Naive thymus-derived CD8-positive, alpha-beta T cell (primary cell): Measurements from ENCODE around the gene E2F6. TPM values are rescaled to one million over a fixed set of nuclear protein-coding genes. Genes with fewer than 3 reads are reported as not detected.

Experiments
- ATAC-seq, 2 donors: fragments of 150-1000 bp; cut with Tn5 transposase in 1 of 2; sonication (Bioruptor Pico), chemical (Tn5 transposase) in 1 of 2; 1 replicate in 1 of 2; 2 replicates in 1 of 2; pipeline ENCODE4 v1.10.0; 2021; ENCODE audit warnings: mild to moderate bottlenecking in 2 of 2, moderate library complexity in 2 of 2
- POLR2A ChIA-PET: fragments of 350-600 bp; sonication (Branson Sonifier 250); formaldehyde crosslinking; loops from one replicate; lab custom pipeline; 2021; ENCODE audit warnings: antibody characterized with exemption; lab: Charles Lee
- DNase-seq, 10 donors: peaks; one replicate each; pipeline versions ENCODE4 v3.0.0 to v3.0.0-alpha.2; 2020 to 2022
- H3K27ac Mint-ChIP-seq, 10 donors: one replicate each; pipeline ENCODE4 v1.8.0; 2020 to 2022; ENCODE audit warnings: mild to moderate bottlenecking in 10 of 10, mixed read lengths in 10 of 10, moderate library complexity in 4 of 10, inconsistent platforms in 1 of 10
- H3K27me3 Mint-ChIP-seq, 5 donors: one replicate each; pipeline ENCODE4 v1.8.0; 2021 to 2022; ENCODE audit warnings: mixed read lengths in 5 of 5
- H3K36me3 Mint-ChIP-seq, 3 donors: one replicate each; pipeline ENCODE4 v1.8.0; 2020 to 2022; ENCODE audit warnings: mixed read lengths in 3 of 3, mild to moderate bottlenecking in 2 of 3, inconsistent platforms in 1 of 3
- H3K4me1 Mint-ChIP-seq, 4 donors: one replicate each; pipeline ENCODE4 v1.8.0; 2021 to 2022; ENCODE audit warnings: mixed read lengths in 4 of 4
- H3K4me3 Mint-ChIP-seq, 10 donors: one replicate each; pipeline ENCODE4 v1.8.0; 2020 to 2022; ENCODE audit warnings: mild to moderate bottlenecking in 10 of 10, mixed read lengths in 10 of 10, moderate library complexity in 6 of 10, inconsistent platforms in 1 of 10
- H3K9me3 Mint-ChIP-seq, 9 donors: one replicate each; pipeline ENCODE4 v1.8.0; 2020 to 2022; ENCODE audit warnings: mixed read lengths in 9 of 9, mild to moderate bottlenecking in 3 of 9, inconsistent platforms in 1 of 9, moderate library complexity in 1 of 9
- polyA plus RNA-seq, 3 donors: library from polyadenylated mRNA; unstranded; fragments of 300-500 nt; fragmentation: Illumina TruSeq; gene quantifications; one replicate each; pipeline ENCODE4 v1.2.3, GENCODE V29; 2021
- total RNA-seq, 8 experiments: library from RNA in 2 of 8; stranded (reverse) in 2 of 8; gene quantifications; one replicate each; pipeline ENCODE4 v1.2.3 and lab custom pipeline; 2021 to 2026

E2F6 gene
- total RNA-seq = 10 to 100 TPM; 13.4 to 14.3 TPM
- 1 to 10 TPM; 2.3 to 4.6 (median 3.2) TPM for polyA plus RNA-seq
- 5.9 to 49.7 (median 21.3) reads per million in 6 experiments for total RNA-seq (lab: John Stamatoyannopoulos, UW)

GRCh38 chr2:11465485-11466306 lies at the start of gene E2F6:
Gene E2F6, minus strand, starts transcription at chr2:11466161. Its CDS starts 282 bp downstream, at chr2:11465879.
- Mint-ChIP-seq H3K27ac (peak within 1 kb of the TSS; percentile 88 to 95 (median 91)), H3K9me3 (no peaks in the 10 kb centered on the region), H3K4me1 (peaks cover 16 to 41% (median 38%) of the 10 kb centered on the region in 4 donors), H3K27me3 (no peaks in the 10 kb centered on the region), H3K36me3 (peaks cover 0 to 4% (median 2%) of the 10 kb centered on the region in 3 donors), H3K4me3 (peak within 1 kb of the TSS; percentile 87 to 97 (median 94))
- POLR2A ChIA-PET = interaction anchor here (0.7 to 2.1 kb wide), 3 partner anchors 310 to 335 kb away, joined by 3 to 19 read pairs (median 5); partner anchors contain the start of gene SLC66A3
- ATAC-seq (peak; percentile 80 to 82), DNase-seq (peak; percentile 67 to 90 (median 86))

- no peak overlapping the region for H3K4me3 Mint-ChIP-seq
- no peaks in the 10 kb centered on the region for H3K4me1 Mint-ChIP-seq
- DNase-seq (no peak), ATAC-seq (no peak)
- H3K27ac Mint-ChIP-seq = no peak overlapping the region
- POLR2A ChIA-PET = no interaction called here
- H3K27me3 Mint-ChIP-seq = peaks cover 4 to 45% (median 16%) of the 10 kb centered on the region in 5 donors
- H3K9me3 Mint-ChIP-seq = peaks cover 0 to 21% (median 6%) of the 10 kb centered on the region in 9 donors
- H3K36me3 Mint-ChIP-seq = peaks cover 0 to 6% (median 4%) of the 10 kb centered on the region in 3 donors
Observed at GRCh38 chr2:11515490-11515981, 49.6 kb upstream of the E2F6 start.

GRCh38 chr2:11514904-11515303 lies 48.9 kb upstream of the E2F6 start:
- H3K36me3 Mint-ChIP-seq = peaks cover 0 to 4% (median 0%) of the 10 kb centered on the region in 3 donors

GRCh38 chr2:11514081-11514730 lies 48.2 kb upstream of the E2F6 start:
- DNase-seq (no peak), ATAC-seq (no peak)
- H3K27me3 Mint-ChIP-seq = peaks cover 4 to 45% (median 16%) of the 10 kb centered on the region in 5 donors
- H3K27ac Mint-ChIP-seq = no peak overlapping the region
- peaks cover 0 to 4% (median 0%) of the 10 kb centered on the region in 3 donors for H3K36me3 Mint-ChIP-seq
- H3K4me1 Mint-ChIP-seq = no peaks in the 10 kb centered on the region
- no peak overlapping the region for H3K4me3 Mint-ChIP-seq
- H3K9me3 Mint-ChIP-seq = peaks cover 0 to 11% (median 0%) of the 10 kb centered on the region in 9 donors
- POLR2A ChIA-PET = no interaction called here

More at GRCh38 chr2:11514904-11515303, 48.9 kb upstream of the E2F6 start:
- H3K9me3 Mint-ChIP-seq = peaks cover 0 to 14% (median 0%) of the 10 kb centered on the region in 9 donors
- DNase-seq (no peak), ATAC-seq (no peak)
- POLR2A ChIA-PET = no interaction called here
- no peaks in the 10 kb centered on the region for H3K4me1 Mint-ChIP-seq
- peaks cover 4 to 45% (median 16%) of the 10 kb centered on the region in 5 donors for H3K27me3 Mint-ChIP-seq
- no peak overlapping the region for H3K27ac Mint-ChIP-seq
- H3K4me3 Mint-ChIP-seq = no peak overlapping the region

- POLR2A ChIA-PET = no interaction called here
- Mint-ChIP-seq H3K27me3 (peaks cover 4 to 45% (median 17%) of the 10 kb centered on the region in 5 donors), H3K9me3 (peaks cover 0 to 4% (median 0%) of the 10 kb centered on the region in 9 donors), H3K27ac (no peak overlapping the region), H3K4me3 (no peak overlapping the region), H3K4me1 (no peaks in the 10 kb centered on the region), H3K36me3 (peaks cover 0 to 4% (median 0%) of the 10 kb centered on the region in 3 donors)
- no peak for DNase-seq
- no peak for ATAC-seq
Observed at GRCh38 chr2:11513319-11513718, 47.4 kb upstream of the E2F6 start.

- peaks cover 4 to 44% (median 17%) of the 10 kb centered on the region in 5 donors for H3K27me3 Mint-ChIP-seq
- H3K36me3 Mint-ChIP-seq = no peaks in the 10 kb centered on the region
- ATAC-seq = no peak
- H3K4me3 Mint-ChIP-seq = no peak overlapping the region
- no peaks in the 10 kb centered on the region for H3K9me3 Mint-ChIP-seq
- POLR2A ChIA-PET = no interaction called here
- no peak for DNase-seq
- no peaks in the 10 kb centered on the region for H3K4me1 Mint-ChIP-seq
- no peak overlapping the region for H3K27ac Mint-ChIP-seq
Observed at GRCh38 chr2:11512431-11512830, 46.5 kb upstream of the E2F6 start.

- POLR2A ChIA-PET = no interaction called here
- no peak overlapping the region for H3K4me3 Mint-ChIP-seq
- ATAC-seq (no peak), DNase-seq (no peak)
- peaks cover 2 to 26% (median 19%) of the 10 kb centered on the region in 5 donors for H3K27me3 Mint-ChIP-seq
- no peaks in the 10 kb centered on the region for H3K36me3 Mint-ChIP-seq
- no peaks in the 10 kb centered on the region for H3K9me3 Mint-ChIP-seq
- H3K27ac Mint-ChIP-seq = no peak overlapping the region
- no peaks in the 10 kb centered on the region for H3K4me1 Mint-ChIP-seq
Observed at GRCh38 chr2:11509657-11510360, 43.8 kb upstream of the E2F6 start.

GRCh38 chr2:11508279-11508678 lies 42.3 kb upstream of the E2F6 start:
- Mint-ChIP-seq H3K27ac (peak overlapping the region in 2 of 10 donors; percentile 2 to 15), H3K36me3 (peaks cover 0 to 5% (median 0%) of the 10 kb centered on the region in 3 donors), H3K27me3 (peaks cover 7 to 19% (median 17%) of the 10 kb centered on the region in 5 donors), H3K9me3 (peaks cover 0 to 9% (median 0%) of the 10 kb centered on the region in 9 donors), H3K4me1 (no peaks in the 10 kb centered on the region), H3K4me3 (no peak overlapping the region)
- POLR2A ChIA-PET = no interaction called here
- ATAC-seq (no peak), DNase-seq (no peak)

GRCh38 chr2:11507517-11507916 lies 41.6 kb upstream of the E2F6 start:
- peaks cover 0 to 16% (median 0%) of the 10 kb centered on the region in 9 donors for H3K9me3 Mint-ChIP-seq
- no peaks in the 10 kb centered on the region for H3K4me1 Mint-ChIP-seq
- H3K4me3 Mint-ChIP-seq = no peak overlapping the region
- no peak overlapping the region for H3K27ac Mint-ChIP-seq
- peaks cover 7 to 21% (median 21%) of the 10 kb centered on the region in 5 donors for H3K27me3 Mint-ChIP-seq
- POLR2A ChIA-PET = no interaction called here
- no peak for ATAC-seq
- no peak for DNase-seq
- peaks cover 0 to 5% (median 0%) of the 10 kb centered on the region in 3 donors for H3K36me3 Mint-ChIP-seq

- peaks cover 0 to 5% (median 0%) of the 10 kb centered on the region in 3 donors for H3K36me3 Mint-ChIP-seq
Observed at GRCh38 chr2:11506611-11506969, 40.6 kb upstream of the E2F6 start.

GRCh38 chr2:11505652-11506610 lies 40.0 kb upstream of the E2F6 start:
- no peak for ATAC-seq
- DNase-seq = no peak
- no peak overlapping the region for H3K27ac Mint-ChIP-seq
- peaks cover 7 to 26% (median 14%) of the 10 kb centered on the region in 5 donors for H3K27me3 Mint-ChIP-seq
- POLR2A ChIA-PET = no interaction called here
- no peak overlapping the region for H3K4me3 Mint-ChIP-seq
- H3K36me3 Mint-ChIP-seq = peaks cover 0 to 5% (median 0%) of the 10 kb centered on the region in 3 donors
- no peaks in the 10 kb centered on the region for H3K4me1 Mint-ChIP-seq
- H3K9me3 Mint-ChIP-seq = peaks cover 0 to 17% (median 0%) of the 10 kb centered on the region in 9 donors

More at GRCh38 chr2:11506611-11506969, 40.6 kb upstream of the E2F6 start:
- H3K27ac Mint-ChIP-seq = no peak overlapping the region
- H3K27me3 Mint-ChIP-seq = peaks cover 7 to 24% (median 18%) of the 10 kb centered on the region in 5 donors
- H3K4me1 Mint-ChIP-seq = no peaks in the 10 kb centered on the region
- ATAC-seq (no peak), DNase-seq (no peak)
- no peak overlapping the region for H3K4me3 Mint-ChIP-seq
- POLR2A ChIA-PET = no interaction called here
- H3K9me3 Mint-ChIP-seq = peaks cover 0 to 17% (median 0%) of the 10 kb centered on the region in 9 donors
